ENCODE results near the gene SLC22A23.

DNA sequence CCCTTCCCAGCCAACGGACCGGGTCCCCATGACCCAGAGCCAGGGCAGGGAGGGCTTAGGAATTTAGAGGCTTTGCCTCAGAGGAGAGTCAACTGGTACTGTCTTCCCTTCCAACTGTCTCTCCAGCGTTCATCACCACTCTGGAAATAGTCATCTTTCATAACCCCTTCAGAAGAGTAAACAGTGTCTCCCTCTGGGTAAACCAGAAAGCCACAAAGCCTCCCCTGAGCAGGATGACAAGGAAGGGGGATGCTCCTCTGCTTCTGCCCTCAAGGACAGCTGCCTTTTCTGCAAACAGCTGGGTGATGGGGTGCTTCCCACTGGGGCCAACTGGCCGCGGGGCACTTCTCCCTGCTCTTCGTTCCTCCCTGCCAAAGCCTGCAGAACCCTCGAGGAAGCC is 108.0 kb downstream of the SLC22A23 start:
- no peak for TF ChIP-seq USF1 (IDR thresholded peaks at IDR 0.05)
- no peak for TF ChIP-seq TAF1 (IDR thresholded peaks at IDR 0.05; ENCODE audit: low read depth)
- TF ChIP-seq ZBTB7A (IDR thresholded peaks at IDR 0.05; ENCODE audit: low read depth), result no peak
- TF ChIP-seq CEBPB (IDR thresholded peaks at IDR 0.05), result no peak
- TF ChIP-seq FOXM1 (IDR thresholded peaks at IDR 0.05; ENCODE audit: borderline replicate concordance, low read depth), result no peak
- TF ChIP-seq EP300 (IDR thresholded peaks at IDR 0.05; ENCODE audit: borderline replicate concordance), result no peak
- TF ChIP-seq YY1 (IDR thresholded peaks at IDR 0.05; ENCODE audit: low read depth), result no peak
- TF ChIP-seq TCF12 (IDR thresholded peaks at IDR 0.05; ENCODE audit: low read depth), result no peak
- TF ChIP-seq, protein P1, sequence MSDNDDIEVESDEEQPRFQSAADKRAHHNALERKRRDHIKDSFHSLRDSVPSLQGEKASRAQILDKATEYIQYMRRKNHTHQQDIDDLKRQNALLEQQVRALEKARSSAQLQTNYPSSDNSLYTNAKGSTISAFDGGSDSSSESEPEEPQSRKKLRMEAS (IDR thresholded peaks at IDR 0.05), result no peak
- TF ChIP-seq CREB1 (IDR thresholded peaks at IDR 0.05; ENCODE audit: low read depth), result no peak
